RWPE1 (cell line): ENCODE data around the gene SCN4A.
"Not testable (repeated sequence)": the region's sequence is repeated elsewhere in the genome, so short reads cannot be mapped to it uniquely, and the experiment has no call there.

Source experiments
- CTCF ChIA-PET: fragments of 350-600 bp; sonication (Branson Sonifier 250); formaldehyde crosslinking; extraction: SDS; loops from one replicate; lab custom pipeline; 2021; lab: Yijun Ruan, JAX
- POLR2A ChIA-PET: fragments of 400-600 bp; formaldehyde crosslinking; extraction: SDS; loops from one replicate; lab custom pipeline; 2020; ENCODE audit warnings: antibody characterized with exemption; ENCODE audit not compliant: low non-redundant PET; lab: Yijun Ruan, JAX
- DNase-seq: peaks from one replicate; pipeline ENCODE4 v3.0.0; 2012; ENCODE audit warnings: low spot score
- H3K27ac ChIP-seq: fragments of 450-650 bp; 2 replicates; pipeline ENCODE4 v1.5.1; 2017
- CTCF ChIP-seq: fragments of 450-650 bp; conservative IDR thresholded peaks from 2 replicates; pipeline ENCODE4 v1.5.1; 2017; ENCODE audit warnings: low read depth, mild to moderate bottlenecking

The SCN4A gene

GRCh38 chr17:64015447-64015846 is 42.7 kb upstream of the SCN4A start:
- ChIA-PET POLR2A (no interaction called here), CTCF (no interaction called here)
- H3K27ac ChIP-seq = no peak overlapping the region
- no peak for TF ChIP-seq CTCF
- no peak for DNase-seq

GRCh38 chr17:64009571-64010402 is 37.1 kb upstream of the SCN4A start:
- no peak for TF ChIP-seq CTCF
- no peak overlapping the region for H3K27ac ChIP-seq
- no peak for DNase-seq
- ChIA-PET POLR2A (interaction anchor here (0.6 kb wide), 1 partner anchor 135 kb away, joined by 3 read pairs; no protein-coding TSS in a partner anchor), CTCF (interaction anchor here (0.6 kb wide), 1 partner anchor 251 kb away, joined by 4 read pairs; no protein-coding TSS in a partner anchor)

- ChIA-PET CTCF (no interaction called here), POLR2A (no interaction called here)
- no peak overlapping the region for H3K27ac ChIP-seq
- no peak for DNase-seq
- no peak for TF ChIP-seq CTCF
Observed at GRCh38 chr17:64008830-64009229, 36.1 kb upstream of the SCN4A start.

- no peak for DNase-seq
- POLR2A ChIA-PET = no interaction called here
- no peak for TF ChIP-seq CTCF
- H3K27ac ChIP-seq = no peak overlapping the region
- CTCF ChIA-PET = no interaction called here
Observed at GRCh38 chr17:64008346-64008745, 35.6 kb upstream of the SCN4A start.

GRCh38 chr17:64007838-64008282 is 35.1 kb upstream of the SCN4A start:
- no peak for TF ChIP-seq CTCF
- H3K27ac ChIP-seq = no peak overlapping the region
- DNase-seq = no peak
- POLR2A ChIA-PET = interaction anchor here (0.6 kb wide), 1 partner anchor 129 kb away, joined by 3 read pairs; no protein-coding TSS in a partner anchor
- CTCF ChIA-PET = interaction anchor here (1.4 kb wide), 1 partner anchor 88 kb away, joined by 5 read pairs; no protein-coding TSS in a partner anchor

GRCh38 chr17:64007089-64007837 is 34.5 kb upstream of the SCN4A start:
- ChIA-PET POLR2A (interaction anchor here (0.6 kb wide), 1 partner anchor 130 kb away, joined by 3 read pairs; no protein-coding TSS in a partner anchor), CTCF (interaction anchor here (0.6 to 1.4 kb wide), 3 partner anchors 17 to 88 kb away, joined by 3 to 5 read pairs (median 4); no protein-coding TSS in a partner anchor)
- not testable (repeated sequence) for DNase-seq, H3K27ac ChIP-seq
